Astrocyte (in vitro differentiated cells and primary cell): ENCODE data around the gene CUEDC2. TPM values are rescaled to one million over a fixed set of nuclear protein-coding genes. Genes with fewer than 3 reads are reported as not detected.

Experiments used
- DNase-seq: peaks from one replicate; pipeline ENCODE4 v3.0.0-alpha.2; 2010; ENCODE audit warnings: low read depth
- FAIRE-seq: peaks from 2 replicates; lab custom pipeline; 2011; peaks lifted over from hg19 to GRCh38; lab: Jason Lieb, UNC
- H2AFZ ChIP-seq: 2 replicates; pipeline ENCODE4 v1.6.0; 2012; ENCODE audit warnings: low read depth, low read length, inconsistent platforms
- H3K27ac ChIP-seq: 2 replicates; pipeline ENCODE4 v1.5.1; 2011; ENCODE audit warnings: low read depth, low read length, inconsistent platforms
- H3K27me3 ChIP-seq: 2 replicates; pipeline ENCODE4 v1.6.0; 2011; ENCODE audit warnings: low read length, inconsistent platforms; ENCODE audit not compliant: insufficient read depth
- H3K36me3 ChIP-seq: 2 replicates; pipeline ENCODE4 v1.5.1; 2011; ENCODE audit warnings: low read length, inconsistent platforms; ENCODE audit not compliant: insufficient read depth
- H3K4me1 ChIP-seq: 2 replicates; pipeline ENCODE4 v1.5.1; 2011; ENCODE audit warnings: low read length, inconsistent platforms; ENCODE audit not compliant: insufficient read depth
- H3K4me2 ChIP-seq: 2 replicates; pipeline ENCODE4 v1.6.0; 2012; ENCODE audit warnings: low read length, inconsistent platforms
- H3K4me3 ChIP-seq: 2 replicates; pipeline ENCODE4 v1.5.1; 2011; ENCODE audit warnings: low read depth, mild to moderate bottlenecking, low read length, inconsistent platforms; ENCODE audit not compliant: insufficient read depth
- H3K79me2 ChIP-seq: 2 replicates; pipeline ENCODE4 v1.6.0; 2012; ENCODE audit warnings: mild to moderate bottlenecking, low read length, inconsistent platforms; ENCODE audit not compliant: insufficient read depth
- H3K9ac ChIP-seq: 2 replicates; pipeline ENCODE4 v1.6.0; 2012; ENCODE audit warnings: mild to moderate bottlenecking, low read length, inconsistent platforms
- H3K9me3 ChIP-seq: 2 replicates; pipeline ENCODE4 v1.5.1; 2012; ENCODE audit warnings: low read depth, mild to moderate bottlenecking, low read length, inconsistent platforms; ENCODE audit not compliant: insufficient read depth
- H4K20me1 ChIP-seq: 2 replicates; pipeline ENCODE4 v1.6.0; 2012; ENCODE audit warnings: low read length, inconsistent platforms; ENCODE audit not compliant: insufficient read depth
- H3K27ac Mint-ChIP-seq: one replicate; pipeline ENCODE4 v1.8.0; 2021; ENCODE audit warnings: mild to moderate bottlenecking, mixed read lengths; ENCODE audit not compliant: unreplicated experiment
- H3K27me3 Mint-ChIP-seq: one replicate; pipeline ENCODE4 v1.8.0; 2021; ENCODE audit warnings: low read depth, mixed read lengths; ENCODE audit not compliant: unreplicated experiment
- H3K36me3 Mint-ChIP-seq: one replicate; pipeline ENCODE4 v1.8.0; 2021; ENCODE audit warnings: low read depth, mixed read lengths; ENCODE audit not compliant: unreplicated experiment
- H3K4me1 Mint-ChIP-seq: one replicate; pipeline ENCODE4 v1.8.0; 2021; ENCODE audit warnings: low read depth, mixed read lengths; ENCODE audit not compliant: unreplicated experiment
- H3K4me3 Mint-ChIP-seq: one replicate; pipeline ENCODE4 v1.8.0; 2021; ENCODE audit warnings: mild to moderate bottlenecking, moderate library complexity, mixed read lengths; ENCODE audit not compliant: unreplicated experiment
- H3K9me3 Mint-ChIP-seq: one replicate; pipeline ENCODE4 v1.8.0; 2021; ENCODE audit warnings: mild to moderate bottlenecking, mixed read lengths; ENCODE audit not compliant: unreplicated experiment
- CTCF ChIP-seq: IDR thresholded peaks from 2 replicates; pipeline ENCODE4 v1.5.1; 2011; ENCODE audit warnings: low read depth, mild to moderate bottlenecking, inconsistent platforms, low read length, moderate library complexity; ENCODE audit not compliant: insufficient read depth
- EZH2 ChIP-seq: IDR thresholded peaks from 2 replicates; pipeline ENCODE4 v1.6.1; 2012; ENCODE audit warnings: mild to moderate bottlenecking, low read length, inconsistent platforms; ENCODE audit not compliant: insufficient read depth
- total RNA-seq: library from RNA; stranded (reverse); gene quantifications from 2 replicates; pipeline ENCODE4 v1.2.1, GENCODE V29; 2021

Gene CUEDC2
- total RNA-seq, 1 donor from 2014 or later: 49.1 TPM

- DNase-seq (no peak), FAIRE-seq (no peak)
- Mint-ChIP-seq H3K36me3 (peaks cover 2% of the 10 kb centered on the region), H3K27me3 (peaks cover 31% of the 10 kb centered on the region), H3K4me3 (peak overlapping the region; percentile 1), H3K9me3 (no peaks in the 10 kb centered on the region), H3K4me1 (peaks cover 5% of the 10 kb centered on the region), H3K27ac (no peak overlapping the region)
- Histone ChIP-seq H3K79me2 (peaks cover 5% of the 10 kb centered on the region), H3K27me3 (peaks cover 13% of the 10 kb centered on the region), H3K4me1 (peaks cover 11% of the 10 kb centered on the region), H3K4me3 (no peak overlapping the region), H3K4me2 (no peak overlapping the region), H3K36me3 (no peaks in the 10 kb centered on the region), H4K20me1 (no peaks in the 10 kb centered on the region), H2AFZ (no peak overlapping the region), H3K27ac (no peak overlapping the region), H3K9ac (no peak overlapping the region), H3K9me3 (no peaks in the 10 kb centered on the region)
- no peak for TF ChIP-seq CTCF
- no peak for TF ChIP-seq EZH2
Observed at GRCh38 chr10:102416695-102417094, 15.7 kb downstream of the CUEDC2 start.

GRCh38 chr10:102416283-102416682 lies 16.1 kb downstream of the CUEDC2 start:
- peaks cover 5% of the 10 kb centered on the region for H3K4me1 Mint-ChIP-seq
- DNase-seq (no peak), FAIRE-seq (no peak)
- Histone ChIP-seq H2AFZ (no peak overlapping the region), H3K27ac (no peak overlapping the region), H3K36me3 (no peaks in the 10 kb centered on the region), H4K20me1 (no peaks in the 10 kb centered on the region), H3K27me3 (peaks cover 17% of the 10 kb centered on the region), H3K9ac (no peak overlapping the region), H3K79me2 (peaks cover under 1% of the 10 kb centered on the region), H3K4me3 (no peak overlapping the region), H3K4me1 (peaks cover 10% of the 10 kb centered on the region), H3K9me3 (no peaks in the 10 kb centered on the region), H3K4me2 (no peak overlapping the region)
- H3K4me3 Mint-ChIP-seq: no peak overlapping the region
- peaks cover 34% of the 10 kb centered on the region for H3K27me3 Mint-ChIP-seq
- TF ChIP-seq CTCF: no peak
- no peaks in the 10 kb centered on the region for H3K9me3 Mint-ChIP-seq
- H3K27ac Mint-ChIP-seq: no peak overlapping the region
- peaks cover 2% of the 10 kb centered on the region for H3K36me3 Mint-ChIP-seq

GRCh38 chr10:102414749-102415148 lies 17.6 kb downstream of the CUEDC2 start:
- Mint-ChIP-seq H3K36me3 (peaks cover 2% of the 10 kb centered on the region), H3K9me3 (no peaks in the 10 kb centered on the region), H3K27ac (no peak overlapping the region), H3K27me3 (peaks cover 38% of the 10 kb centered on the region), H3K4me1 (peaks cover 9% of the 10 kb centered on the region), H3K4me3 (no peak overlapping the region)
- Histone ChIP-seq H3K9me3 (no peaks in the 10 kb centered on the region), H4K20me1 (no peaks in the 10 kb centered on the region), H3K4me2 (no peak overlapping the region), H3K4me1 (peaks cover 2% of the 10 kb centered on the region), H3K4me3 (no peak overlapping the region), H3K36me3 (no peaks in the 10 kb centered on the region), H2AFZ (no peak overlapping the region), H3K9ac (no peak overlapping the region), H3K27ac (no peak overlapping the region), H3K79me2 (no peaks in the 10 kb centered on the region), H3K27me3 (peaks cover 24% of the 10 kb centered on the region)
- DNase-seq: no peak
- FAIRE-seq: no peak
- TF ChIP-seq CTCF (no peak), EZH2 (no peak)
